HG02884 (cell line): ENCODE data around the gene RAB7A.

Experiments
- ATAC-seq: cut with Tn5 transposase; IDR thresholded peaks from one replicate; pipeline ENCODE4 v1.9.1; 2021; ENCODE audit warnings: mild to moderate bottlenecking, moderate library complexity; ENCODE audit not compliant: unreplicated experiment

The RAB7A gene

GRCh38 chr3:128726023-128727016, at the start of gene RAB7A:
RAB7A (plus strand) TSS chr3:128726183; CDS start chr3:128795368, 69,185 bp downstream.
- ATAC-seq = peak; percentile 92

GRCh38 chr3:128679338-128679737, 46.6 kb upstream of the RAB7A start:
- no peak for ATAC-seq

GRCh38 chr3:128680603-128681368, 45.2 kb upstream of the RAB7A start:
- ATAC-seq = peak; percentile 87

GRCh38 chr3:128681369-128681829, 44.6 kb upstream of the RAB7A start:
- no peak for ATAC-seq

- ATAC-seq = no peak
Measured at GRCh38 chr3:128683957-128684356, 42.0 kb upstream of the RAB7A start.

- ATAC-seq = no peak
Measured at GRCh38 chr3:128684986-128685726, 40.8 kb upstream of the RAB7A start.

GRCh38 chr3:128686465-128686864, 39.5 kb upstream of the RAB7A start:
- no peak for ATAC-seq

GRCh38 chr3:128689060-128689459, 36.9 kb upstream of the RAB7A start:
- no peak for ATAC-seq

- ATAC-seq = no peak
Measured at GRCh38 chr3:128693696-128694095, 32.3 kb upstream of the RAB7A start.

- no peak for ATAC-seq
Measured at GRCh38 chr3:128697341-128697740, 28.6 kb upstream of the RAB7A start.

GRCh38 chr3:128698211-128699047, 27.6 kb upstream of the RAB7A start:
- ATAC-seq = no peak

- ATAC-seq = no peak
Measured at GRCh38 chr3:128701342-128702212, 24.4 kb upstream of the RAB7A start.

GRCh38 chr3:128702391-128702790, 23.6 kb upstream of the RAB7A start:
- ATAC-seq = no peak

GRCh38 chr3:128703561-128703960, 22.4 kb upstream of the RAB7A start:
- ATAC-seq = no peak

GRCh38 chr3:128706086-128706615, 19.8 kb upstream of the RAB7A start:
- ATAC-seq = no peak

- ATAC-seq = no peak
Measured at GRCh38 chr3:128707928-128708494, 18.0 kb upstream of the RAB7A start.

GRCh38 chr3:128709038-128709437, 16.9 kb upstream of the RAB7A start:
- ATAC-seq = no peak

- no peak for ATAC-seq
Measured at GRCh38 chr3:128709506-128710210, 16.3 kb upstream of the RAB7A start.
